ENCODE measurements around the gene TUBA3E.
"Not testable (repeated sequence)": the region's sequence is repeated elsewhere in the genome, so short reads cannot be mapped to it uniquely, and the experiment has no call there.

DNA sequence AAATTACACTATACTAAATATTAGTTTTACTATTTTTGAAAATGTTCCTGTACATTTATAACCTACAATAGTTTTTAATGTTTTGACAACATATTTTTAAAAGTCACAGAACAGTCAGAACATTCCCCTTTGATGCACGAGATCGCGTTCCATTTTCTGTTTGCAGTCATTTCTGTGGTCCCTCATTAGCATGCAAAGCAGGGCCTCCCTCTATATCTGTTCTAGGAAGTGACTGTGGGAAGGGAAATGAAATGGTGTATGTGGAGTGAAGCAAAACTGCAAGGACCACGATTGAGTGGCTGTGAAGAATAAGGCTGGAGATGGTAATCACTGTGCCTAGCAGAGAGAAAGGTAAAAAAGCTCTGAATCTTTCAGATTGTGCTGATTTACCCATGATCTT is 24.3 kb upstream of the TUBA3E start:
- TF ChIP-seq CHD2 (IDR thresholded peaks at IDR 0.05; ENCODE audit: low read length); KDM5A (IDR thresholded peaks at IDR 0.05; ENCODE audit: low read length); POLR2AphosphoS5 (IDR thresholded peaks at IDR 0.05; ENCODE audit: low read depth, low read length); POLR2A (IDR thresholded peaks at IDR 0.05; ENCODE audit: control extremely low read depth in 1 of 2, low read depth in 2 of 2, low read length in 2 of 2); SAP30 (IDR thresholded peaks at IDR 0.05; ENCODE audit: insufficient read depth, insufficient replicate concordance, low read length); NANOG (IDR thresholded peaks at IDR 0.05; ENCODE audit: insufficient read depth, low read depth, low read length, poor library complexity, severe bottlenecking): not testable (repeated sequence)
- TF ChIP-seq, protein P1, sequence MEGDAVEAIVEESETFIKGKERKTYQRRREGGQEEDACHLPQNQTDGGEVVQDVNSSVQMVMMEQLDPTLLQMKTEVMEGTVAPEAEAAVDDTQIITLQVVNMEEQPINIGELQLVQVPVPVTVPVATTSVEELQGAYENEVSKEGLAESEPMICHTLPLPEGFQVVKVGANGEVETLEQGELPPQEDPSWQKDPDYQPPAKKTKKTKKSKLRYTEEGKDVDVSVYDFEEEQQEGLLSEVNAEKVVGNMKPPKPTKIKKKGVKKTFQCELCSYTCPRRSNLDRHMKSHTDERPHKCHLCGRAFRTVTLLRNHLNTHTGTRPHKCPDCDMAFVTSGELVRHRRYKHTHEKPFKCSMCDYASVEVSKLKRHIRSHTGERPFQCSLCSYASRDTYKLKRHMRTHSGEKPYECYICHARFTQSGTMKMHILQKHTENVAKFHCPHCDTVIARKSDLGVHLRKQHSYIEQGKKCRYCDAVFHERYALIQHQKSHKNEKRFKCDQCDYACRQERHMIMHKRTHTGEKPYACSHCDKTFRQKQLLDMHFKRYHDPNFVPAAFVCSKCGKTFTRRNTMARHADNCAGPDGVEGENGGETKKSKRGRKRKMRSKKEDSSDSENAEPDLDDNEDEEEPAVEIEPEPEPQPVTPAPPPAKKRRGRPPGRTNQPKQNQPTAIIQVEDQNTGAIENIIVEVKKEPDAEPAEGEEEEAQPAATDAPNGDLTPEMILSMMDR (IDR thresholded peaks at IDR 0.05; ENCODE audit: control extremely low read depth in 1 of 3, insufficient read depth in 1 of 3, low read depth in 1 of 3, low read length in 3 of 3) = not testable (repeated sequence)
- TF ChIP-seq, protein P2, sequence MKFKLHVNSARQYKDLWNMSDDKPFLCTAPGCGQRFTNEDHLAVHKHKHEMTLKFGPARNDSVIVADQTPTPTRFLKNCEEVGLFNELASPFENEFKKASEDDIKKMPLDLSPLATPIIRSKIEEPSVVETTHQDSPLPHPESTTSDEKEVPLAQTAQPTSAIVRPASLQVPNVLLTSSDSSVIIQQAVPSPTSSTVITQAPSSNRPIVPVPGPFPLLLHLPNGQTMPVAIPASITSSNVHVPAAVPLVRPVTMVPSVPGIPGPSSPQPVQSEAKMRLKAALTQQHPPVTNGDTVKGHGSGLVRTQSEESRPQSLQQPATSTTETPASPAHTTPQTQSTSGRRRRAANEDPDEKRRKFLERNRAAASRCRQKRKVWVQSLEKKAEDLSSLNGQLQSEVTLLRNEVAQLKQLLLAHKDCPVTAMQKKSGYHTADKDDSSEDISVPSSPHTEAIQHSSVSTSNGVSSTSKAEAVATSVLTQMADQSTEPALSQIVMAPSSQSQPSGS (IDR thresholded peaks at IDR 0.05; ENCODE audit: low read length) = not testable (repeated sequence)

Measured in H1 (cell line).